HepG2 (cell line): ENCODE results near the gene MAST1. TPM values are rescaled to one million over a fixed set of nuclear protein-coding genes. Genes with fewer than 3 reads are reported as not detected.
A peak's percentile ranks its signal among the peaks of the same experiment; 100 is the strongest.

ENCODE experiments used
- ASH2L ChIP-seq: fragments of 300-600, 200-600 bp; sonication (generic); IDR thresholded peaks from 2 replicates; pipeline ENCODE4 v1.7.0; 2017; ENCODE audit warnings: low read depth, mild to moderate bottlenecking, moderate library complexity, mixed read lengths, low read length; ENCODE audit not compliant: insufficient read length
- FOSL2 ChIP-seq: sonication (generic); formaldehyde crosslinking; IDR thresholded peaks from 2 replicates; pipeline ENCODE4 v1.4.0; 2020; ENCODE audit warnings: missing genetic modification reagents
- GFI1 ChIP-seq: sonication (generic); formaldehyde crosslinking; IDR thresholded peaks from 2 replicates; pipeline ENCODE4 v1.5.0; 2020; ENCODE audit warnings: missing genetic modification reagents, mild to moderate bottlenecking, borderline replicate concordance
- GPN1 ChIP-seq: sonication (generic); formaldehyde crosslinking; IDR thresholded peaks from 2 replicates; pipeline ENCODE4 v1.5.1; 2020; ENCODE audit warnings: missing genetic modification reagents, borderline replicate concordance
- HOXA3 ChIP-seq: sonication (generic); formaldehyde crosslinking; IDR thresholded peaks from 2 replicates; pipeline ENCODE4 v1.5.0; 2020; ENCODE audit warnings: missing genetic modification reagents
- NFATC3 ChIP-seq: sonication (generic); formaldehyde crosslinking; IDR thresholded peaks from 2 replicates; pipeline ENCODE4 v1.5.1; 2020; ENCODE audit warnings: mild to moderate bottlenecking, missing genetic modification reagents
- SALL2 ChIP-seq: sonication (generic); formaldehyde crosslinking; IDR thresholded peaks from 2 replicates; pipeline ENCODE4 v1.8.1; 2023; ENCODE audit warnings: mild to moderate bottlenecking, missing genetic modification reagents, inconsistent platforms
- SNAPC4 ChIP-seq: sonication (generic); formaldehyde crosslinking; IDR thresholded peaks from 2 replicates; pipeline ENCODE4 v1.4.0; 2020; ENCODE audit warnings: mild to moderate bottlenecking, missing genetic modification reagents
- SP140L ChIP-seq: sonication (generic); formaldehyde crosslinking; IDR thresholded peaks from 2 replicates; pipeline ENCODE4 v1.4.0; 2020; ENCODE audit warnings: missing genetic modification reagents, borderline replicate concordance
- SUZ12 ChIP-seq: fragments of 150-350 bp; IDR thresholded peaks from 2 replicates; pipeline ENCODE4 v1.6.1; 2014; ENCODE audit warnings: low read depth, low read length
- TAF1 ChIP-seq: sonication (generic); formaldehyde crosslinking; IDR thresholded peaks from 2 replicates; pipeline ENCODE4 v1.4.0; 2020; ENCODE audit warnings: missing genetic modification reagents
- ZFAT ChIP-seq: sonication (generic); formaldehyde crosslinking; conservative IDR thresholded peaks from 2 replicates; pipeline ENCODE4 v1.8.1; 2023; ENCODE audit warnings: missing genetic modification reagents, inconsistent platforms
- ZNF318 ChIP-seq: sonication (generic); formaldehyde crosslinking; IDR thresholded peaks from 2 replicates; pipeline ENCODE4 v1.4.0; 2020; ENCODE audit warnings: mild to moderate bottlenecking, missing genetic modification reagents
- ZNF547 ChIP-seq: sonication (generic); formaldehyde crosslinking; IDR thresholded peaks from 2 replicates; pipeline ENCODE4 v1.5.1; 2020; ENCODE audit warnings: mild to moderate bottlenecking, missing genetic modification reagents
- polyA plus RNA-seq, 8 experiments: library from polyadenylated mRNA; depleted of rRNA in 3 of 8; stranded (reverse) in 7 of 8; unstranded in 1 of 8; fragments of >200 nt; fragmentation: Illumina TruSeq in 4 of 8; extraction: Trizol in 4 of 8; gene quantifications; 2 replicates each; pipeline versions ENCODE4 v1.2.1 to v1.2.3, GENCODE V29; 2011 to 2016; ENCODE audit warnings: low read depth in 4 of 8, missing spikeins in 1 of 8, mixed read lengths in 1 of 8; ENCODE audit not compliant: insufficient read depth in 1 of 8
- total RNA-seq, 5 experiments: library from RNA; depleted of rRNA; stranded (reverse); fragments of >200 nt; fragmentation: Illumina TruSeq; extraction: Trizol; gene quantifications; 2 replicates each; pipeline ENCODE4 v1.2.3, GENCODE V29; 2016; ENCODE audit warnings: low read depth in 1 of 5
- TF ChIP-seq, protein P1 (sequence below): IDR thresholded peaks from 2 replicates; pipeline ENCODE4 v1.6.1; 2016; ENCODE audit warnings: control low read depth
- TF ChIP-seq, protein P2 (sequence below): sonication (generic); formaldehyde crosslinking; IDR thresholded peaks from 2 replicates; pipeline ENCODE4 v1.4.0; 2020; ENCODE audit warnings: mild to moderate bottlenecking, missing genetic modification reagents

Gene MAST1
- total and polyA plus RNA-seq, 2 of the 13 experiments (the other 11 are each of a cell fraction or from before 2014, with no cell fraction given): 0.73 to 4.7 TPM

- TF ChIP-seq TAF1 (no peak; the same call in 1 of the 2 replicates), FOSL2 (CRISPR knock-in tag) (peak; percentile 18; the same call in 1 of the 2 replicates), GPN1 (CRISPR knock-in tag) (no peak), SUZ12 (no peak), SP140L (CRISPR knock-in tag) (no peak), HOXA3 (CRISPR knock-in tag) (peak; percentile 41; the same call in 1 of the 2 replicates), ASH2L (peak; percentile 20), GFI1 (CRISPR knock-in tag) (peak; percentile 30; the same call in 1 of the 2 replicates), SALL2 (CRISPR knock-in tag) (no peak), SNAPC4 (CRISPR knock-in tag) (no peak), ZNF318 (CRISPR knock-in tag) (no peak), ZNF547 (CRISPR knock-in tag) (no peak), ZFAT (CRISPR knock-in tag) (no peak), NFATC3 (CRISPR knock-in tag) (no peak)
- TF ChIP-seq, protein P1, sequence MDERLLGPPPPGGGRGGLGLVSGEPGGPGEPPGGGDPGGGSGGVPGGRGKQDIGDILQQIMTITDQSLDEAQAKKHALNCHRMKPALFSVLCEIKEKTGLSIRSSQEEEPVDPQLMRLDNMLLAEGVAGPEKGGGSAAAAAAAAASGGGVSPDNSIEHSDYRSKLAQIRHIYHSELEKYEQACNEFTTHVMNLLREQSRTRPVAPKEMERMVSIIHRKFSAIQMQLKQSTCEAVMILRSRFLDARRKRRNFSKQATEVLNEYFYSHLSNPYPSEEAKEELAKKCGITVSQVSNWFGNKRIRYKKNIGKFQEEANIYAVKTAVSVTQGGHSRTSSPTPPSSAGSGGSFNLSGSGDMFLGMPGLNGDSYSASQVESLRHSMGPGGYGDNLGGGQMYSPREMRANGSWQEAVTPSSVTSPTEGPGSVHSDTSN (CRISPR knock-in tag): peak; percentile 83
- TF ChIP-seq, protein P2, sequence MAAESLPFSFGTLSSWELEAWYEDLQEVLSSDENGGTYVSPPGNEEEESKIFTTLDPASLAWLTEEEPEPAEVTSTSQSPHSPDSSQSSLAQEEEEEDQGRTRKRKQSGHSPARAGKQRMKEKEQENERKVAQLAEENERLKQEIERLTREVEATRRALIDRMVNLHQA (CRISPR knock-in tag): no peak
These were observed 74.8 kb downstream of the MAST1 start (continued) for GRCh38 chr19:12913011-12913561.
